HEK293 (cell line): ENCODE results near the gene KCNC2.

Source experiments
- CTCF ChIA-PET: fragments of 350-600 bp; formaldehyde crosslinking; extraction: SDS; loops from one replicate; lab custom pipeline; 2021; ENCODE audit warnings: antibody characterized with exemption; lab: Yijun Ruan, JAX
- POLR2A ChIA-PET: fragments of 300-600 bp; formaldehyde crosslinking; extraction: SDS; loops from one replicate; lab custom pipeline; 2020; ENCODE audit warnings: antibody characterized with exemption, inconsistent platforms; lab: Yijun Ruan, JAX
- H3K27ac ChIP-seq: fragments of 200-500 bp; sonication (Bioruptor generic); 2 replicates; pipeline ENCODE4 v1.5.1; 2014; ENCODE audit warnings: low read depth, low read length, control low read depth, inconsistent platforms; ENCODE audit errors: extremely low read depth
- H3K36me3 ChIP-seq, 2 experiments: fragments of 200-500 bp in 1 of 2; sonication (Bioruptor generic) in 1 of 2; 1 replicate in 1 of 2; 2 replicates in 1 of 2; pipeline ENCODE4 v1.5.1; 2014 to 2017; ENCODE audit warnings: inconsistent platforms in 2 of 2, low read length in 2 of 2; ENCODE audit not compliant: control insufficient read depth in 2 of 2, insufficient read depth in 1 of 2
- H3K4me1 ChIP-seq: fragments of 200-500 bp; sonication (Bioruptor generic); 2 replicates; pipeline ENCODE4 v1.5.1; 2014; ENCODE audit warnings: mild to moderate bottlenecking, low read length, inconsistent platforms; ENCODE audit not compliant: control insufficient read depth, insufficient read depth
- H3K4me3 ChIP-seq: 2 replicates; pipeline ENCODE4 v1.5.1; 2011; ENCODE audit warnings: low read depth, mild to moderate bottlenecking, control low read depth, low read length, moderate library complexity
- H3K9me3 ChIP-seq: fragments of 200-500 bp; sonication (Bioruptor generic); 2 replicates; pipeline ENCODE4 v1.5.1; 2014; ENCODE audit warnings: low read depth, low read length, inconsistent platforms; ENCODE audit not compliant: control insufficient read depth, insufficient read depth
- BCL11A ChIP-seq: fragments of 450-650 bp; formaldehyde crosslinking; IDR thresholded peaks from 2 replicates; pipeline ENCODE4 v1.5.1; 2016; ENCODE audit warnings: low read depth, missing biosample characterization, missing genetic modification characterization
- HOXC10 ChIP-seq: sonication (generic); formaldehyde crosslinking; IDR thresholded peaks from 2 replicates; pipeline ENCODE4 v1.8.1; 2023; ENCODE audit warnings: mild to moderate bottlenecking, missing genetic modification reagents
- RBAK ChIP-seq: fragments of 450-650 bp; formaldehyde crosslinking; IDR thresholded peaks from 2 replicates; pipeline ENCODE4 v1.5.1; 2016; ENCODE audit warnings: missing biosample characterization, missing genetic modification characterization
- SP3 ChIP-seq: fragments of 450-650 bp; formaldehyde crosslinking; IDR thresholded peaks from 2 replicates; pipeline ENCODE4 v1.5.1; 2016; ENCODE audit warnings: missing biosample characterization, missing genetic modification characterization
- SP7 ChIP-seq: fragments of 450-650 bp; formaldehyde crosslinking; IDR thresholded peaks from 2 replicates; pipeline ENCODE4 v1.5.1; 2016; ENCODE audit warnings: missing biosample characterization, missing genetic modification characterization
- ZNF175 ChIP-seq: fragments of 450-650 bp; formaldehyde crosslinking; IDR thresholded peaks from 2 replicates; pipeline ENCODE4 v1.5.1; 2016; ENCODE audit warnings: missing biosample characterization, missing genetic modification characterization
- ZNF26 ChIP-seq: fragments of 450-650 bp; formaldehyde crosslinking; IDR thresholded peaks from 2 replicates; pipeline ENCODE4 v1.5.1; 2016; ENCODE audit warnings: missing biosample characterization, missing genetic modification characterization
- ZNF280D ChIP-seq: fragments of 450-650 bp; formaldehyde crosslinking; IDR thresholded peaks from 2 replicates; pipeline ENCODE4 v1.5.1; 2016; ENCODE audit warnings: missing biosample characterization, missing genetic modification characterization
- ZNF335 ChIP-seq: fragments of 450-650 bp; formaldehyde crosslinking; conservative IDR thresholded peaks from 2 replicates; pipeline ENCODE4 v1.5.1; 2016; ENCODE audit warnings: missing biosample characterization, missing genetic modification characterization
- ZNF423 ChIP-seq: fragments of 450-650 bp; formaldehyde crosslinking; IDR thresholded peaks from 2 replicates; pipeline ENCODE4 v1.5.1; 2016; ENCODE audit warnings: missing biosample characterization, missing genetic modification characterization
- ZNF433 ChIP-seq: fragments of 450-650 bp; formaldehyde crosslinking; IDR thresholded peaks from 2 replicates; pipeline ENCODE4 v1.5.1; 2016; ENCODE audit warnings: missing biosample characterization, missing genetic modification characterization, low read depth
- ZNF501 ChIP-seq: fragments of 450-650 bp; formaldehyde crosslinking; IDR thresholded peaks from 2 replicates; pipeline ENCODE4 v1.5.1; 2016; ENCODE audit warnings: missing biosample characterization, missing genetic modification characterization
- ZNF510 ChIP-seq: fragments of 450-650 bp; formaldehyde crosslinking; IDR thresholded peaks from 2 replicates; pipeline ENCODE4 v1.5.1; 2018; ENCODE audit warnings: mild to moderate bottlenecking, missing genetic modification characterization, missing biosample characterization; ENCODE audit not compliant: insufficient replicate concordance
- ZNF621 ChIP-seq: fragments of 450-650 bp; formaldehyde crosslinking; IDR thresholded peaks from 2 replicates; pipeline ENCODE4 v1.5.1; 2017; ENCODE audit warnings: missing biosample characterization, missing genetic modification characterization
- ZNF670 ChIP-seq: fragments of 450-650 bp; formaldehyde crosslinking; IDR thresholded peaks from 2 replicates; pipeline ENCODE4 v1.5.1; 2016; ENCODE audit warnings: missing biosample characterization, missing genetic modification characterization, low read depth
- TF ChIP-seq, protein P1 (sequence below): fragments of 450-650 bp; formaldehyde crosslinking; IDR thresholded peaks from 2 replicates; pipeline ENCODE4 v1.5.1; 2016; ENCODE audit warnings: missing biosample characterization, missing genetic modification characterization
- TF ChIP-seq, protein P2 (sequence below): fragments of 450-650 bp; formaldehyde crosslinking; IDR thresholded peaks from 2 replicates; pipeline ENCODE4 v1.5.1; 2016; ENCODE audit warnings: missing biosample characterization, missing genetic modification characterization
- TF ChIP-seq, protein P3 (sequence below): fragments of 450-650 bp; formaldehyde crosslinking; IDR thresholded peaks from 2 replicates; pipeline ENCODE4 v1.5.1; 2016; ENCODE audit warnings: missing biosample characterization, missing genetic modification characterization
- TF ChIP-seq, protein P4 (sequence below): fragments of 450-650 bp; formaldehyde crosslinking; IDR thresholded peaks from 2 replicates; pipeline ENCODE4 v1.5.1; 2017; ENCODE audit warnings: missing biosample characterization, missing genetic modification characterization
- TF ChIP-seq, protein P5 (sequence below): fragments of 450-650 bp; formaldehyde crosslinking; IDR thresholded peaks from 2 replicates; pipeline ENCODE4 v1.5.1; 2016; ENCODE audit warnings: missing biosample characterization, missing genetic modification characterization

The KCNC2 gene

GRCh38 chr12:75172611-75173010 lies 37.0 kb downstream of the KCNC2 start:
- no peak overlapping the region for H3K27ac ChIP-seq
- H3K36me3 ChIP-seq: no peaks in the 10 kb centered on the region
- TF ChIP-seq ZNF433 (tag by site-specific recombination): no peak
- no peak for TF ChIP-seq ZNF26
- TF ChIP-seq ZNF280D (tag by site-specific recombination): no peak
- TF ChIP-seq ZNF175 (tag by site-specific recombination): no peak
- TF ChIP-seq SP3: no peak
- TF ChIP-seq BCL11A (tag by site-specific recombination): no peak
- TF ChIP-seq, protein P1, sequence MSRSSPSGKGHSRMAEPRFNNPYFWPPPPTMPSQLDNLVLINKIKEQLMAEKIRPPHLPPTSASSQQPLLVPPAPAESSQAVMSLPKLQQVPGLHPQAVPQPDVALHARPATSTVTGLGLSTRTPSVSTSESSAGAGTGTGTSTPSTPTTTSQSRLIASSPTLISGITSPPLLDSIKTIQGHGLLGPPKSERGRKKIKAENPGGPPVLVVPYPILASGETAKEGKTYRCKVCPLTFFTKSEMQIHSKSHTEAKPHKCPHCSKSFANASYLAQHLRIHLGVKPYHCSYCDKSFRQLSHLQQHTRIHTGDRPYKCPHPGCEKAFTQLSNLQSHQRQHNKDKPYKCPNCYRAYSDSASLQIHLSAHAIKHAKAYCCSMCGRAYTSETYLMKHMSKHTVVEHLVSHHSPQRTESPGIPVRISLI: no peak
- no peak for TF ChIP-seq ZNF621
- no peak for TF ChIP-seq ZNF670 (tag by site-specific recombination)
- TF ChIP-seq ZNF501 (tag by site-specific recombination): no peak
- no peak for TF ChIP-seq ZNF423 (tag by site-specific recombination)
- TF ChIP-seq, protein P2, sequence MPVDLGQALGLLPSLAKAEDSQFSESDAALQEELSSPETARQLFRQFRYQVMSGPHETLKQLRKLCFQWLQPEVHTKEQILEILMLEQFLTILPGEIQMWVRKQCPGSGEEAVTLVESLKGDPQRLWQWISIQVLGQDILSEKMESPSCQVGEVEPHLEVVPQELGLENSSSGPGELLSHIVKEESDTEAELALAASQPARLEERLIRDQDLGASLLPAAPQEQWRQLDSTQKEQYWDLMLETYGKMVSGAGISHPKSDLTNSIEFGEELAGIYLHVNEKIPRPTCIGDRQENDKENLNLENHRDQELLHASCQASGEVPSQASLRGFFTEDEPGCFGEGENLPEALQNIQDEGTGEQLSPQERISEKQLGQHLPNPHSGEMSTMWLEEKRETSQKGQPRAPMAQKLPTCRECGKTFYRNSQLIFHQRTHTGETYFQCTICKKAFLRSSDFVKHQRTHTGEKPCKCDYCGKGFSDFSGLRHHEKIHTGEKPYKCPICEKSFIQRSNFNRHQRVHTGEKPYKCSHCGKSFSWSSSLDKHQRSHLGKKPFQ (tag by site-specific recombination): no peak
- TF ChIP-seq, protein P3, sequence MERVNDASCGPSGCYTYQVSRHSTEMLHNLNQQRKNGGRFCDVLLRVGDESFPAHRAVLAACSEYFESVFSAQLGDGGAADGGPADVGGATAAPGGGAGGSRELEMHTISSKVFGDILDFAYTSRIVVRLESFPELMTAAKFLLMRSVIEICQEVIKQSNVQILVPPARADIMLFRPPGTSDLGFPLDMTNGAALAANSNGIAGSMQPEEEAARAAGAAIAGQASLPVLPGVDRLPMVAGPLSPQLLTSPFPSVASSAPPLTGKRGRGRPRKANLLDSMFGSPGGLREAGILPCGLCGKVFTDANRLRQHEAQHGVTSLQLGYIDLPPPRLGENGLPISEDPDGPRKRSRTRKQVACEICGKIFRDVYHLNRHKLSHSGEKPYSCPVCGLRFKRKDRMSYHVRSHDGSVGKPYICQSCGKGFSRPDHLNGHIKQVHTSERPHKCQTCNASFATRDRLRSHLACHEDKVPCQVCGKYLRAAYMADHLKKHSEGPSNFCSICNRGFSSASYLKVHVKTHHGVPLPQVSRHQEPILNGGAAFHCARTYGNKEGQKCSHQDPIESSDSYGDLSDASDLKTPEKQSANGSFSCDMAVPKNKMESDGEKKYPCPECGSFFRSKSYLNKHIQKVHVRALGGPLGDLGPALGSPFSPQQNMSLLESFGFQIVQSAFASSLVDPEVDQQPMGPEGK (tag by site-specific recombination): no peak
- no peak for TF ChIP-seq ZNF510 (tag by site-specific recombination)
- TF ChIP-seq, protein P4, sequence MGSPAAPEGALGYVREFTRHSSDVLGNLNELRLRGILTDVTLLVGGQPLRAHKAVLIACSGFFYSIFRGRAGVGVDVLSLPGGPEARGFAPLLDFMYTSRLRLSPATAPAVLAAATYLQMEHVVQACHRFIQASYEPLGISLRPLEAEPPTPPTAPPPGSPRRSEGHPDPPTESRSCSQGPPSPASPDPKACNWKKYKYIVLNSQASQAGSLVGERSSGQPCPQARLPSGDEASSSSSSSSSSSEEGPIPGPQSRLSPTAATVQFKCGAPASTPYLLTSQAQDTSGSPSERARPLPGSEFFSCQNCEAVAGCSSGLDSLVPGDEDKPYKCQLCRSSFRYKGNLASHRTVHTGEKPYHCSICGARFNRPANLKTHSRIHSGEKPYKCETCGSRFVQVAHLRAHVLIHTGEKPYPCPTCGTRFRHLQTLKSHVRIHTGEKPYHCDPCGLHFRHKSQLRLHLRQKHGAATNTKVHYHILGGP (tag by site-specific recombination): no peak
- TF ChIP-seq HOXC10: no peak
- no peak for TF ChIP-seq SP7 (tag by site-specific recombination)
- no peak for TF ChIP-seq ZNF335 (tag by site-specific recombination)
- TF ChIP-seq, protein P5, sequence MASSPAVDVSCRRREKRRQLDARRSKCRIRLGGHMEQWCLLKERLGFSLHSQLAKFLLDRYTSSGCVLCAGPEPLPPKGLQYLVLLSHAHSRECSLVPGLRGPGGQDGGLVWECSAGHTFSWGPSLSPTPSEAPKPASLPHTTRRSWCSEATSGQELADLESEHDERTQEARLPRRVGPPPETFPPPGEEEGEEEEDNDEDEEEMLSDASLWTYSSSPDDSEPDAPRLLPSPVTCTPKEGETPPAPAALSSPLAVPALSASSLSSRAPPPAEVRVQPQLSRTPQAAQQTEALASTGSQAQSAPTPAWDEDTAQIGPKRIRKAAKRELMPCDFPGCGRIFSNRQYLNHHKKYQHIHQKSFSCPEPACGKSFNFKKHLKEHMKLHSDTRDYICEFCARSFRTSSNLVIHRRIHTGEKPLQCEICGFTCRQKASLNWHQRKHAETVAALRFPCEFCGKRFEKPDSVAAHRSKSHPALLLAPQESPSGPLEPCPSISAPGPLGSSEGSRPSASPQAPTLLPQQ: no peak
- TF ChIP-seq RBAK (tag by site-specific recombination): no peak
- CTCF ChIA-PET: interaction anchor here (1.2 kb wide), 1 partner anchor 16 kb away, joined by 4 read pairs; no protein-coding TSS in a partner anchor
- no peaks in the 10 kb centered on the region for H3K9me3 ChIP-seq
- no peak overlapping the region for H3K4me3 ChIP-seq
- POLR2A ChIA-PET: interaction anchor here (0.6 kb wide), 1 partner anchor 1196 kb away, joined by 3 read pairs; no protein-coding TSS in a partner anchor
- no peaks in the 10 kb centered on the region for H3K4me1 ChIP-seq
